Kidney (tissue), 14 donors: ENCODE measurements around the gene KCNT1. TPM values are rescaled to one million over a fixed set of nuclear protein-coding genes. Genes with fewer than 3 reads are reported as not detected.
"Not testable (repeated sequence)": the region's sequence is repeated elsewhere in the genome, so short reads cannot be mapped to it uniquely, and the experiment has no call there.

Experiments used
- DNase-seq, 5 donors: peaks; one replicate each; pipeline ENCODE4 v3.0.0-alpha.2; 2013 to 2020
- FAIRE-seq: peaks from 2 replicates; lab custom pipeline; 2012; peaks lifted over from hg19 to GRCh38; lab: Jason Lieb, UNC
- H3K27ac ChIP-seq, 2 donors: one replicate each; pipeline ENCODE4 v1.7.0; 2013; ENCODE audit warnings: low read depth in 2 of 2, low read length in 2 of 2, inconsistent platforms in 1 of 2
- H3K27me3 ChIP-seq: one replicate; pipeline ENCODE4 v1.7.1; 2013; ENCODE audit warnings: low read length, inconsistent platforms; ENCODE audit not compliant: control insufficient read depth, insufficient read depth
- H3K36me3 ChIP-seq, 3 donors: one replicate each; pipeline versions ENCODE4 v1.7.0 to v1.7.1; 2013; ENCODE audit warnings: low read length in 3 of 3, control low read depth in 1 of 3, inconsistent platforms in 1 of 3; ENCODE audit not compliant: insufficient read depth in 3 of 3, control insufficient read depth in 2 of 3
- H3K4me1 ChIP-seq, 3 donors: one replicate each; pipeline versions ENCODE4 v1.7.0 to v1.7.1; 2013; ENCODE audit warnings: low read length in 3 of 3, inconsistent platforms in 1 of 3, low read depth in 1 of 3; ENCODE audit not compliant: control insufficient read depth in 2 of 3, insufficient read depth in 2 of 3
- H3K4me3 ChIP-seq, 3 donors: one replicate each; pipeline versions ENCODE4 v1.7.0 to v1.8.1; 2013; ENCODE audit warnings: low read length in 3 of 3, control low read depth in 1 of 3, inconsistent platforms in 1 of 3
- H3K9ac ChIP-seq, 3 donors: one replicate each; pipeline versions ENCODE4 v1.7.0 to v1.7.1; 2013; ENCODE audit warnings: low read length in 3 of 3, control low read depth in 1 of 3, inconsistent platforms in 1 of 3
- H3K9me3 ChIP-seq, 3 donors: one replicate each; pipeline versions ENCODE4 v1.7.0 to v1.7.1; 2013; ENCODE audit warnings: low read length in 3 of 3, control low read depth in 1 of 3, inconsistent platforms in 1 of 3; ENCODE audit not compliant: control insufficient read depth in 2 of 3, insufficient read depth in 1 of 3
- intact Hi-C: fragments of 100-400 bp; cut with DNase I; formaldehyde crosslinking; loops from one replicate; pipeline ENCODE4 v1.11.1; 2022
- polyA plus RNA-seq: library from polyadenylated mRNA; stranded (reverse); fragments of 350-450 nt; fragmentation: Illumina TruSeq; extraction: RNeasy Lipid Tissue Mini Kit (QIAGEN cat#74804); gene quantifications from one replicate; pipeline ENCODE4 v1.2.3, GENCODE V29; 2014; ENCODE audit warnings: low read depth, low replicate concordance; ENCODE audit not compliant: insufficient read depth
- total RNA-seq: library from RNA; stranded (reverse); fragmentation: NEBNext Ultra II Directional; extraction: Animal tissue kit (Norgen Biotek cat#: 25700); gene quantifications from one replicate; pipeline ENCODE4 v1.2.1, GENCODE V29; 2021
- TF ChIP-seq, protein P1 (sequence below): IDR thresholded peaks from 3 replicates; pipeline ENCODE4 v1.5.1; 2012; ENCODE audit warnings: mild to moderate bottlenecking, moderate library complexity, borderline replicate concordance; ENCODE audit not compliant: insufficient read depth; ENCODE audit errors: extremely low read depth
- donor health status: control.
- donor health status: control.
- donor health status: control.
- donor health status: control.
- donor health status: control.
- donor health status: DM: yes; HTN: yes; CAD: no.
- donor health status: Normal renal cell carcinoma (clear cell type).

The KCNT1 gene
- total and polyA plus RNA-seq, 2 donors from 2014 or later: 0.15 TPM; not detected in 1

DNA sequence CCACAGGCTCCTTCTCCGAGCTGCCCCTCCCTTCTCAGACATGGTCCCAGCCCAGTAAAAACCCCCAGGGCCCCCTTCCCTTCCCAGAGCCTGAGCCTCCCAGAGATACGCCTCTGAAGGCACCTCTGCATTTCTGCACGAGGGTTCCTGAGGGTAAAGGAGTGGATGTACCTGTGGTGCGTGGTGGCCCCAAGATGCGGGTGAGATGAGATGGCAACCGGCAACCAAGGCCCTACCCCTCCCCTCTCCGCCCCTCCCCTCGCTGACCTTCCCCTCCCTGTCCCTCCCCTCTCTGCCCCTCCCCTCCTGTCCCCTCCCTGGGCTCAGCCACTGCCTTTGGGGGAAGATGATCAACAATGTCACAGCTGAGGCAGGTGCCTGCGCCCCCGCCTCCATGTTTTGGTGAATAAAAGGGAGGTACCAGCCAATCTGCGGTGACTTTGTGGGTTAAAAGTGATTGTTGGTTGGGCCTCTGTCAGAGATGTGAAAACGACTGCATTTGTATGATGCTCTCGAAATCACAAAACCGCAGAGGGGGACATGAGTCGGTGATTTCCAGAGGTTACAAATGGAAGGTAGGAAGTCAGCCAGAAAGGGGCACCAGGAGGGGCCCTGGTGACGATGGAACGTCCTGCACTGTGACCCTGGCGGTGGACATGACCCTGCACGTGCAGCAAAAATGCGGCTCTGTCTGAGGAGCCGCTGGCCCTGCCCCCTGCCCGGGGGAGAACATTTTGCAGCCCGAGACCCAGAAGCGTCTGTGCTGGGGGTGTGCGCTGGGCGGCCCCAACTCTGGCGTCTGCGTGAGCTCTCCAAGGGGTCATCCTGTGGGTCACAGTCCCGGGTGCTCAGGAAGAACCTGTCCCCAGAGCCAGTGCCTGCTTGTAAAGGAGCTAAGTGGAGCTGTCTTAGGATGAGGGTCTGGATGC is 35.2 kb upstream of the KCNT1 start:
- TF ChIP-seq, protein P1, sequence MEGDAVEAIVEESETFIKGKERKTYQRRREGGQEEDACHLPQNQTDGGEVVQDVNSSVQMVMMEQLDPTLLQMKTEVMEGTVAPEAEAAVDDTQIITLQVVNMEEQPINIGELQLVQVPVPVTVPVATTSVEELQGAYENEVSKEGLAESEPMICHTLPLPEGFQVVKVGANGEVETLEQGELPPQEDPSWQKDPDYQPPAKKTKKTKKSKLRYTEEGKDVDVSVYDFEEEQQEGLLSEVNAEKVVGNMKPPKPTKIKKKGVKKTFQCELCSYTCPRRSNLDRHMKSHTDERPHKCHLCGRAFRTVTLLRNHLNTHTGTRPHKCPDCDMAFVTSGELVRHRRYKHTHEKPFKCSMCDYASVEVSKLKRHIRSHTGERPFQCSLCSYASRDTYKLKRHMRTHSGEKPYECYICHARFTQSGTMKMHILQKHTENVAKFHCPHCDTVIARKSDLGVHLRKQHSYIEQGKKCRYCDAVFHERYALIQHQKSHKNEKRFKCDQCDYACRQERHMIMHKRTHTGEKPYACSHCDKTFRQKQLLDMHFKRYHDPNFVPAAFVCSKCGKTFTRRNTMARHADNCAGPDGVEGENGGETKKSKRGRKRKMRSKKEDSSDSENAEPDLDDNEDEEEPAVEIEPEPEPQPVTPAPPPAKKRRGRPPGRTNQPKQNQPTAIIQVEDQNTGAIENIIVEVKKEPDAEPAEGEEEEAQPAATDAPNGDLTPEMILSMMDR: no peak
- no peak overlapping the region for H3K27ac ChIP-seq
- no peaks in the 10 kb centered on the region for H3K4me1 ChIP-seq
- H3K9ac ChIP-seq: no peak overlapping the region
- no peaks in the 10 kb centered on the region for H3K27me3 ChIP-seq
- no peaks in the 10 kb centered on the region for H3K36me3 ChIP-seq
- FAIRE-seq (no peak), DNase-seq (peak in 2 of 5 donors; percentile 16 to 65)
- intact Hi-C loops: no loop called here
- H3K4me3 ChIP-seq: no peak overlapping the region
- no peaks in the 10 kb centered on the region for H3K9me3 ChIP-seq

DNA sequence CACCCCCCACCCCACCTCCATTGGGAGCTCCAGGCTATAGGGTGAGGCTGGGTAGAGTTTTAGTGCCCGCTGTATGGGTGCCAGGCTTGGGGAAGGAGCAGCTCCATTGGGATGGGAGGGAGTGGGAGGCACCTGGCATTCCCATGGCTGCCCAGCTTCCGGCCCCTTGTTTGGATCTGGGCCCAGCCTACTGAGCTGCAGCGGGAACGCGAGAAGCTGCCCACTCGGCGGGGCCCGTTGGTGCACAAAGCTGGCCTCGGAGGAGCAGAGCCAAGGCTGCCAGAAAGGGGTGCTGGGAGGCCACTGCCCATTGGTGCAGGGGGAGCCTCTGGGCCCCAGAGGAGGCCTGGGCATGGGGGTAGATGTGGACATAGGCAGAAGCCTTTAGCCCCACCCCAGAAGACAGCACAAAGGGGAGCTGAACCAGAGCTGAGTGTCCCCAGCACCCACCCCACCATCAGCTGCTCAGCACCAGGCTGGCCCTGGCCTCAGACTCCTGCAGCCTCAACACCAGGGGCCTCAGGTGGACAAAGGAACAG is 34.5 kb upstream of the KCNT1 start:
- Histone ChIP-seq H3K4me1 (no peaks in the 10 kb centered on the region), H3K9ac (no peak overlapping the region), H3K27ac (no peak overlapping the region), H3K27me3 (no peaks in the 10 kb centered on the region), H3K9me3 (no peaks in the 10 kb centered on the region), H3K4me3 (no peak overlapping the region), H3K36me3 (no peaks in the 10 kb centered on the region)
- DNase-seq (peak in 2 of 5 donors; percentile 26 to 62), FAIRE-seq (no peak)
- TF ChIP-seq, protein P1: no peak
- intact Hi-C loops: no loop called here

DNA sequence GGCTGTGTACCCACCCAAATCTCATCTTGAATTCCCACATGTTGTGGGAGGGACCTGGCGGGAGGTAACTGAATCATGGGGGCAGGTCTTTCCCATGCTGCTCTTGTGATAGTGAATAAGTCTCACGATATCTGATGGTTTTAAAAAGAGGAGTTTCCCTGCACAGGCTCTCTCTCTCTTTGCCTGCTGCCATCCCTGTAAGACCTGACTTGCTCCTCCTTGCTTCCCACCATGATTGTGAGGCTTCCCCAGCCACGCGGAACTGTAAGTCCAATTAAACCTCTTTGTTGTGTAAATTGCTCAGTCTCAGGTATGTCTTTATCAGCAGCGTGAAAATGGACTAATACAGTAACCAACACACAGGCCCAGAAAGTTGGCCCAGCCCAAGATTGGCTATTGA is 33.0 kb upstream of the KCNT1 start:
- DNase-seq, intact Hi-C loops, FAIRE-seq: not testable (repeated sequence)

DNA sequence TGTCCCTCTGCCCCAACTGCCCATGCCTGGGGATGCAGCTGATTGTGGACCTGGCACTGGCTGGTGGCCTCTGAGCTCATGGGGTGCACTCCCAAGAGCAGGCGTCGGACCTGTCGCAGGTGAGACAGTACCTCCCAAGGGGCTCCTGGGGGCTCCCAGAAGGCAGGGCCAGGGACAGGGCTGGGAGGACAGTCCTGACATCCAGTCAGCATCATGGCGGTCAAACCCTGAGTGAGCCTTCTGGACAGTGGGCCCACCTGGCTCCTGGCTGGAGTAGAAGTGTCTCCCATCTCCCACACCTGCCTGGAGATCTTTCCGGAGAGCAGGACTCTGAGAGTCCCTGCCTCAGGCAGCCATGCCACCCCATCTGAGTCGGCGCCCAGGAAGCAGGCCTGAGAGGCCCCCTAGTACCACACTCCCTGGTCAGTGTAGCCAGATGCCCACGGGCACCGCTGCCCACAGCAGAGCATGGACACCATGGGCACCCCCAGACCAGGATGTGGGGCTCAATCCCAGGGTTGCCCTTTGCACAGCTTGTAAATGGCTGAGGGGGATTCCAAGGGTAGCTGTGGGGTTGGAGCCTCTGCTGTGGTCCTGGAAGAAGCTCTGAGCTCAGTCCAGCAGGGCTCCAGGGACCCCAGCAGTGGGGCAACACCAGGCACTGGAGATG is 32.2 kb upstream of the KCNT1 start:
- DNase-seq (peak in 1 of 5 donors; percentile 47), FAIRE-seq (no peak)
- Histone ChIP-seq H3K4me3 (no peak overlapping the region), H3K9me3 (no peaks in the 10 kb centered on the region), H3K4me1 (no peaks in the 10 kb centered on the region), H3K27me3 (no peaks in the 10 kb centered on the region), H3K36me3 (no peaks in the 10 kb centered on the region), H3K9ac (no peak overlapping the region), H3K27ac (no peak overlapping the region)
- TF ChIP-seq, protein P1: no peak
- intact Hi-C loops: no loop called here

More for the DNA sequence above, 33.0 kb upstream of the KCNT1 start:
- H3K9ac ChIP-seq, H3K36me3 ChIP-seq, H3K4me1 ChIP-seq, H3K27me3 ChIP-seq, H3K4me3 ChIP-seq, H3K9me3 ChIP-seq, H3K27ac ChIP-seq: not testable (repeated sequence)
